M059J (cell line): ENCODE data around the gene SLC38A10. TPM values are rescaled to one million over a fixed set of nuclear protein-coding genes. Genes with fewer than 3 reads are reported as not detected.

Source experiments
- DNase-seq: peaks from one replicate; pipeline ENCODE4 v3.0.0-alpha.2; 2012; ENCODE audit warnings: low read depth
- total RNA-seq: library from RNA; depleted of rRNA; stranded (reverse); fragments of >200 nt; shearing (Covaris generic); gene quantifications from 2 replicates; pipeline ENCODE4 v1.2.3, GENCODE V29; 2014; rRNA removed

Gene SLC38A10
- total RNA-seq, 1 experiment from 2014 or later, result 119 TPM

DNA sequence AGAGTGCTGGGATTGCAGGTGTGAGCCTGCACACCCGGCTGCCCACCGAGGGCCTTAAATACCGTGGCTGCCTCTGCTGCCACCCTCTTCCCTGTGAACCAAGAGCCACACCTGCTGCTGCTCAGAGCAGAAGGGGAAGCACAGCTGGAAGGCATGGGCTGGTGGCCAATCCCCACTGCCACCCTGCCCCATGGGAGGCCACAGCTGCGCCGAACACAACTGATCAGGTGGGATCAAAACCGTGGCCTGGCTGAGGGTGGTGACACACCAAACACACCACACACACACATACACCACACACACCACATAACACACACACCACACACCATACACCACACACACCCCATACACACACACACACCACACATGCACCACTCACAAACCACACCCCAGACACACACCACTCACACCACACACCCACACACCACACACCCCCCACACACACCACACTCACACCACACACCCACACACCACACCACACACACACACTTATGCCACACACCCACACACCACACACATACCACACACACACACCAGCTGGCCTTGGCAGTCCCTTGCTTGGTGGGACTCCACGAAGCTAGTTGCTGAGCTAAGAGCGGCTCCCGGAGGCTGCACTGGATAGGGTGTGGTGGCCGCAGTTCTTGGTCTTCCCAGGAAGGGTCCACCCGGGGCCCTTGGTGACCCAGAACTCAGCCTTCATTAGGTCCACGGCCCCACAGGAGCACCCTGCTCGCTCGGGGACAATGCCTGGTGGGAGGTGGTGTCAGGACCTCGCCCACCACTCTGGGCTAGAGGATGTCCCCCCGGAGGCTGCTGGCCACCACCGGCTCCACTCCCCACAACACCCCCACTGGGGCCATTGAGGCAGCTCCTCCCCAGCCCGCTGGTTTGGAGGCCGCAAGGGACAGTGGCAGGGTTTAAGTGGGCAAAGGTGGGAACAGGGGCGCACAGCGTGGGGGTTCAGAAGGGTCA, 87.2 kb downstream of the SLC38A10 start:
- no peak for DNase-seq

GRCh38 chr17:81206657-81207056, 88.5 kb downstream of the SLC38A10 start:
- no peak for DNase-seq

DNA sequence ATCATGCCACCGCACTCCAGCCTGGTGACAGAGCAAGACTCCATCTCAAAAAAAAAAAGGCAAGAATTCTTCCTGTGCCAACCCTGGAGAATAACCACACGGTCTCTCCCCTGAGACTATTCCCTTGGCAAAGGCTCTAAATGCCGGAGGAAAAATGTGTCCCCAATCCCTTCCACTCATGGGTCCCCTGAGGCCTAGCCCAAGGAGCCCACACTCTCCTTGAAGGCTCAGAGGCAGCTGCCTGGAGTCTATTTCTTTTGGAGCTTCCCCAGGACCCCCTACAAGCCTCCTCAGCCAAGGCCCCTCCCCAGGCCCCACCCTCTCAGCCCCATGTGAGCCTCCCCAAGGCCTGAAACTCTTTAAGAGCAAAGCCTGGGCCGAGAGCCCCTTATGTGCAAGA, 88.9 kb downstream of the SLC38A10 start:
- DNase-seq, result no peak

- DNase-seq, result no peak
These were observed 90.5 kb downstream of the SLC38A10 start for GRCh38 chr17:81204578-81204977.

GRCh38 chr17:81203136-81203535, 92.0 kb downstream of the SLC38A10 start:
- DNase-seq, result no peak

GRCh38 chr17:81202318-81202717, 92.8 kb downstream of the SLC38A10 start:
- DNase-seq, result no peak

DNA sequence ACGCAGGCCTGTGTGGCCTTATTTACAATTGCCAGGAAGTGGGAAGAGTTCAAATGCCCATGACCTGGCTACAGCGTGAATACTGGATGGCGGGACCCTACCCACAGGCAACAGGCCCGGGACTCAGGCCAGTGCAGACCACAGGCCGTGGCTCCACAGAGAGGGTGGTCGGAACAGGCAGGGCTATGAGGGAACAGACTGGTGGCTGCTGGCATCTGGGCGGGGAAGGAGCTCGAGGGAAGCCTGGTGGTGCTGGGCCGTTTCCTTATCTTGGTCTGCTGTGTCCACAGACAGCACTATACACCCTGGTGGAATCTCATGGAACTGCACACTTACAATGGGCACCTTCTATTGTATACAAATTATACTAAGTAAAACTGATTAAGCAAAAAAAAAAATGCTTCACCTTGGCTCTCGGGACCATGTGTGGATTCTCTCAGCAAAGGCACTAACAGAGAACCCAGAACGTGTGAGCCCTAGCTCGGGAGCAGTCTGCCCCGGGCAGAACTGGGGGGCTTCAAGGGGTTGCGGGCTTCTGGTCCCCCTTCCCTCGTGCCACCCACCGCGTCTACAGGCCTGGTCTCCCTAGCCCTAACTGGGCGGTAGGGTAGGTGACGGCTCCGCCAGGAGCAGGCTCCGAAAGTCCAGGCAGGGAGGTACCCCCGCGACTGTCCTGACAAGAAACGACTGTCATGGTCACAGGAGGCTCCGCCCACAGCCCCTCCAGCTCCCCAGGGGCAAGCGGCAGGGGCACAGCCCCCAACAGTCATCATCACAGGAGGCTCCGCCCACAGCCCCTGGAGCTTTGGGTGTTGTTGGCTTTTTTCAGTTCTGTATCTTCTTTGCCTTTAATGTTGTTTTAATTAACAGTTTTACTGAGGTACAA, 94.2 kb downstream of the SLC38A10 start:
- peak; percentile 50 for DNase-seq

DNA sequence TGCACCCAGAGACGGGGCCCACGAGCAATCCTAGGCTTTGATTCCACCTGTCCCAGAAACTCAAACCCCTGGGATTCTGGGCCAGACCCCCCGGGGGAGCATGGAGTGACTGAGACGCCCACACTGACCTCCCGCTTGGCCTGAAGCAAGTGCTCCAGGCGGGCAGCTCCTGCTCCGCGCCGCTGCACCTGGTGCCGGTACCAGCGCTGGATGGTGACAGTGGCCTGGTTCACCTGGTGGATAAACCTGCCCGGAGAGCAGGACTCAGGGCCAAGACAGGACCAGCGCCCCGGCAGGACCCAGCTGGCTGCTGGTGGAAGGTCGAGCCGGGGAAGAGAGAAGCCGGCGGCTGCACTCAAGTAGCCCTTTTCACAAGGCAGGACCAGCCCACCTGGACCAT, 94.9 kb downstream of the SLC38A10 start:
- no peak for DNase-seq

DNA sequence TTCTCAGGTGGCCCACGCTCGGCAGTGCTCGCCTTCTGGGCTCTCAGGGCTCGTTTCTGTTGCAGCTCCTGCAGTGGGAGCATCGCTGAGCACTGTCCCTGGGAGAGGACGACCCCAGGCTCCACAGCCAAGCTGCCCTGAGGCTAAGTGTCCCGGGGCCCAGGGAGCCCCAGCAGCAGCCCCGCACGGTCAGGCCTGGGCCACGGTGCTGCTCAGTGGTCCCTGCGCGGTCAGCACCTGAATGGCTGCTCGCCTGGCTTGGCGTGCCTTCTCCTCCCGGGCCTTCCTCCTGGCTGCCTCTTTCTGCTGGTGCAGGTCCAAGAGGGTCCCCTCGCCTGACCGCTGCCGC, 95.7 kb downstream of the SLC38A10 start:
- DNase-seq, result no peak

- DNase-seq, result no peak
These were observed 96.2 kb downstream of the SLC38A10 start for GRCh38 chr17:81198826-81199481.

GRCh38 chr17:81197831-81198490, 97.1 kb downstream of the SLC38A10 start:
- no peak for DNase-seq

DNA sequence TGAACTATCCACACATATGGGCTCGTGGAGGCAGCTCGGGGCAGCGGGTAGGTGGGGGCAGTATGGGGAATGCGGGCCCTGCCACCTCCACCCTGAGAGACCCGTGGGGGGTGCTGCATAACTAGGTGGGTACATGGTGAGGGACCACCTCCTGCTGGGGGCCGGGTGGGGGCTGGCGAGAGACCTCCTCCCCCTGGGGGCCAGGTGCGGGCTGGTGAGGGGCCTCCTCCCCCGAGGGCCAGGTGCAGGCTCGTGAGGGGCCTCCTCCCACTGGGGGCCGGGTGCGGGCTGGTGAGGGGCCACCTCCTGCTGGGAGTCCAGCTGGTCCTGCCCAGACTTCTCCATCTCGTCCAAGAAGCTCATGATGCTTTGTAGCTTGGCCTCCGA, 97.7 kb downstream of the SLC38A10 start:
- no peak for DNase-seq

DNA sequence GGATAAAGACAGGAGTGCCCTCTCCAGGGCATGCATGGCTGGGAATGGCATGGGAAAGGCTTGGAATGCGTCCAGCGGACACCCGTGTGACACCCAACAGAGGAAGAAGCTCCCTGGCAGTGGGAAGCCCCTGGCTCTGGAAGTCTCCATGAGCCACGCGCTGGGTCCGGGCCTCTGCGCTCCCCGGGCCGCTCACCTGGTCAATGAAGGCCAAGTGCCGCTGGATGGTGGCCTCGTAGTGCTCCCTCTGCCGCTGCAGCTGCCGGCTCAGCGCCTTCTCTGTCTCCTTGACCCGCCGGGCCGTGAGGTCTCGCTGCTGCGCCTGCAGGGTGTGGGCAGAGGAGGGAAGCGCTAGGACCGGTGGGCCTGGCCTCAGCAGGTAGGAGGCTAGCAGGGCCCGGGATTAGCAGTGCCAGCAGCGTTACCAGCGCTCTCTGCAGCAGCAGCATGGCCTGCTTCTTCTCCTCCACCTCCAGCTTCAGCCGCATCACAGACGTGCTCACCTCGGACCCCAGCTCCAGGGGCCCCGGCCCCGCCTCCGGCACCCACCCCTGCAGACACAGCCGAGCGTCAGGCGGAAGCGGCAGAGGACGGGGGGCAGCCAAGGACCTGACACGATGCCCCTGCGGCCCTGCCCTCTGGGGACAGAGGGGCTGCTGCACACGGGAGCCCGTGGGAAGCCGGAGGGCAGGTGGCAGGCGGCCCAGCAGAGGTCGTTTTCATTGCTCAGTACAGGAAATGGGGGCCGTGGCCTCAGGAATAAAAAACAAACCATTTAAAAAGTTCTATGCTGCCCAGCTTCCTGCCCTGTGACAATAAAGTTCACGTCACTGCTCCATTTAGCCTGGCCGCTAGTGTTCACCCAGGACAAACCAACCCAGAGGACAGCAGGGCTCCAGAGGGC, 98.3 kb downstream of the SLC38A10 start:
- DNase-seq, result no peak

DNA sequence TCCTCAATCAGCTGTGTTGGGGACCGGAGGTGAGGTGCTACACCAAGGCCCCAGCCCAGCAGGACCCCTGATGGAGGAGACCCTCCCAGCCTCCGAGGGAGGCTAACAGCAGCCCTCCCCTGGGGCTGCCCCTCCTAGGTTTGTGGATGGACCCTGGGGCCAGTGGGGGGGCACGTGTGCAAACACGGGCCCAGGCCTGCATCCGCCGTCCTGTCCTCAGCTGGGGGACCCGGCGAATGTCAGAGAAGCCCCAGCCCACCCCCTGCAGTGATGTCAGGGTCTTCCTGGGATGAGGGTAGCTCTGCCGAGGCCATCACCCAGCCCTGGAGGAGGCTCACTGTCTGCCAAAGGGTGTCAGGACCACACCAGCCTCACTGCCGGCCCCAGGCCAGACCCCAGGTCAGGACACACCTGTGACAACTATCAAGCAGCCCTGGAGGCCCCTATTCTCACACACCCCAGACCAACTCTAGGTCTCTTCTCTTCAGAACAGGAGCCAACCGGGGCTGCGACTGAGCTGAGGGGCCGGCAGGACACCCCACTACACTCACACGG, 99.1 kb downstream of the SLC38A10 start:
- DNase-seq, result no peak

Other genes with a start within 250 kb of the SLC38A10 start
- gene PVALEF, start 129.8 kb downstream of the SLC38A10 start, total RNA-seq, result not detected in 2 replicates
- 0.10 TPM in 1 of 2 replicates, not detected in the other for gene AATK, start 129.1 kb downstream of the SLC38A10 start, total RNA-seq
- 7.8 and 18.2 TPM in 2 replicates for gene CEP131, start 72.3 kb downstream of the SLC38A10 start, total RNA-seq
- 11.1 and 12.9 TPM in 2 replicates for gene TEPSIN, start 56.3 kb downstream of the SLC38A10 start, total RNA-seq
- 20.1 and 20.6 TPM in 2 replicates for gene NDUFAF8, start 56.0 kb downstream of the SLC38A10 start, total RNA-seq
- gene BAHCC1, start 100.2 kb upstream of the SLC38A10 start, total RNA-seq, result 1.0 and 4.3 TPM in 2 replicates
- gene ACTG1, start 217.5 kb upstream of the SLC38A10 start, total RNA-seq, result 3,948 and 4,109 TPM in 2 replicates
- gene FSCN2, start 233.1 kb upstream of the SLC38A10 start, total RNA-seq, result 0.69 TPM in 1 of 2 replicates, not detected in the other